ENCODE data around the gene PHACTR3.

DNA sequence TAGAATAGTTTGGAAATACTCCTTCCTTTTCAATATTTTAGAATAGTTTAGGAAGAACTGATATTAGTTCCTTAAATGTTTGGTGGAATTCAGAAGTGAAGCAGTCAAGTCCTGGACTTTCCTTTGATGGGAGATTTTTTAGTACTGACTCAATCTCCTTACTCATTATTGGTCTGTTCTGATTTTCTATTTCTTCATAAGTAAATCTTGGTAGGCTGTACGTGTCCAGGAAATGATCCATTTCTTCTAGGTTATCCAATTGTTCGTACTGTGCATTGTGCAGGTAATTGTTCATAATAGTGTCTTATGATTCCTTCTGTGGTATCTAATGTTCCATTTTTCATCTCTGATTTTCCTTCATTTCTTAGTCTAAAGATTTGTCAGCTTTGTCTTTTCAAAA is 190.2 kb downstream of the PHACTR3 start:
- TF ChIP-seq, protein P1, sequence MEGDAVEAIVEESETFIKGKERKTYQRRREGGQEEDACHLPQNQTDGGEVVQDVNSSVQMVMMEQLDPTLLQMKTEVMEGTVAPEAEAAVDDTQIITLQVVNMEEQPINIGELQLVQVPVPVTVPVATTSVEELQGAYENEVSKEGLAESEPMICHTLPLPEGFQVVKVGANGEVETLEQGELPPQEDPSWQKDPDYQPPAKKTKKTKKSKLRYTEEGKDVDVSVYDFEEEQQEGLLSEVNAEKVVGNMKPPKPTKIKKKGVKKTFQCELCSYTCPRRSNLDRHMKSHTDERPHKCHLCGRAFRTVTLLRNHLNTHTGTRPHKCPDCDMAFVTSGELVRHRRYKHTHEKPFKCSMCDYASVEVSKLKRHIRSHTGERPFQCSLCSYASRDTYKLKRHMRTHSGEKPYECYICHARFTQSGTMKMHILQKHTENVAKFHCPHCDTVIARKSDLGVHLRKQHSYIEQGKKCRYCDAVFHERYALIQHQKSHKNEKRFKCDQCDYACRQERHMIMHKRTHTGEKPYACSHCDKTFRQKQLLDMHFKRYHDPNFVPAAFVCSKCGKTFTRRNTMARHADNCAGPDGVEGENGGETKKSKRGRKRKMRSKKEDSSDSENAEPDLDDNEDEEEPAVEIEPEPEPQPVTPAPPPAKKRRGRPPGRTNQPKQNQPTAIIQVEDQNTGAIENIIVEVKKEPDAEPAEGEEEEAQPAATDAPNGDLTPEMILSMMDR (IDR thresholded peaks at IDR 0.05 in 8 of 11, conservative IDR thresholded peaks at IDR 0.05 in 3 of 11) = no peak
- TF ChIP-seq POLR2A (IDR thresholded peaks at IDR 0.05) (no peak), POLR2AphosphoS5 (IDR thresholded peaks at IDR 0.05) (no peak)

All from spleen (tissue), 7 donors.